Effector CD4-positive, alpha-beta T cell (primary cell): Measurements from ENCODE around the gene SLMAP.

ENCODE experiments used
- DNase-seq: peaks from one replicate; pipeline ENCODE4 v3.0.0-alpha.2; 2020

Gene SLMAP

DNA sequence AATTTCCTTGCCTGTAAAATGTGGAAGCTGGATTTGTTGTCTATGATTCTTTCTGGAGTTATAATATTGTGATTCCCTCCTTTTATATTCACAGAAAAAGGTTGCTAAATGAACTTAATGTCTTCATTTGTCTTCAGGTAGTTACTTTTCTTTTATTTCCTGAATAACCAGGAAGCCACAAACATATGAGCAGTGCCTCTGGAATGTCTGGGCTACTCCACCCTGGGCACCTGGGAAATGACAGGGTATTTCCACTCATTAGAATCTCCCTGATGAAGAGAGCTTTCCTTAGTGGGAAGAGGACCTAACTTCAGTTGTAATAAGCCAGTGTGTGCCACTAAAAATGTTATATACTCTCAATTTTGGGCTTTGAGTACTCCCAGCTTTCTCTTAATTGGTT, 3.8 kb upstream of the SLMAP start:
- DNase-seq: no peak

DNA sequence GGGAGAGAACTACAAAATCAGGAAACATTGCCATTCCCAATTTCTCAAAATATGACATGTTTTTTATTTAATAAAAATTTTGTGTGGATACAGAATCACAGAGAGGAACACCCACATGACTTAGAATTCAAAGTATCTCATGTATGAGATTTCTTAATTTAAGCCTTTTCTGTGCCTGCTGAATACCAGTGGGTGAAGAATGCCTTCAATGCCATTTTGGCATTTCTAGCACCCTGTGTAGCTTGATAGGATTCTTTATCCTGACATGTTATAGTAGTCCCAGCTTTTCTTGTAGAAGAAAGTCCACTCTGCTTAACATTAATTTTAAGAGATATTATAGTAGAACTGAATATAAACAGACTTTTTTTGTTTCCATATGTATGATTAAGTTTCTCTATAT, 3.1 kb upstream of the SLMAP start:
- DNase-seq: no peak

- no peak for DNase-seq
Measured at GRCh38 chr3:57755368-57755675, 787 bp upstream of the SLMAP start.

GRCh38 chr3:57756528-57757401, 656 bp downstream of the SLMAP start:
- DNase-seq: no peak

GRCh38 chr3:57757642-57758297, 1.7 kb downstream of the SLMAP start:
- DNase-seq: no peak

- no peak for DNase-seq
Measured at GRCh38 chr3:57758686-57759085, 2.6 kb downstream of the SLMAP start.

DNA sequence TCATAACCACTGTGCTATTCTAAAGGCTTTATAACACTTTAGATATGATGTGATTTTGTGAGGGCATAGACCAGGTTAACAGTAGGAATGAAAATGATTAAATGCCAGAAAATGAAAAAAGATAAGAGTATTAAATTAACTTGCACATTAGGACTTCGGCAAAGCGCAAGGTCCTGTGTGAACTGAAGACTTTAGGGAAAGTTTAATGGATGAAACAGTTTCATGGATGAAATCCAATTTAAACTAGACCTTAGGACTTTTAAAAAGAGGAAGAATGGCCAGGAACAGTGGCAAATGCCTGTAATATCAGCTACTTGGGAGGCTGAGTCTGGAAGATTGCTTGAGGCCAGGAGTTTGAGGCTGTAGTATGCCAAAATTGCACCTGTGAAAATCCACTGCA, 8.7 kb downstream of the SLMAP start:
- DNase-seq: no peak

- DNase-seq: no peak
Measured at GRCh38 chr3:57768595-57768994, 12.5 kb downstream of the SLMAP start.

DNA sequence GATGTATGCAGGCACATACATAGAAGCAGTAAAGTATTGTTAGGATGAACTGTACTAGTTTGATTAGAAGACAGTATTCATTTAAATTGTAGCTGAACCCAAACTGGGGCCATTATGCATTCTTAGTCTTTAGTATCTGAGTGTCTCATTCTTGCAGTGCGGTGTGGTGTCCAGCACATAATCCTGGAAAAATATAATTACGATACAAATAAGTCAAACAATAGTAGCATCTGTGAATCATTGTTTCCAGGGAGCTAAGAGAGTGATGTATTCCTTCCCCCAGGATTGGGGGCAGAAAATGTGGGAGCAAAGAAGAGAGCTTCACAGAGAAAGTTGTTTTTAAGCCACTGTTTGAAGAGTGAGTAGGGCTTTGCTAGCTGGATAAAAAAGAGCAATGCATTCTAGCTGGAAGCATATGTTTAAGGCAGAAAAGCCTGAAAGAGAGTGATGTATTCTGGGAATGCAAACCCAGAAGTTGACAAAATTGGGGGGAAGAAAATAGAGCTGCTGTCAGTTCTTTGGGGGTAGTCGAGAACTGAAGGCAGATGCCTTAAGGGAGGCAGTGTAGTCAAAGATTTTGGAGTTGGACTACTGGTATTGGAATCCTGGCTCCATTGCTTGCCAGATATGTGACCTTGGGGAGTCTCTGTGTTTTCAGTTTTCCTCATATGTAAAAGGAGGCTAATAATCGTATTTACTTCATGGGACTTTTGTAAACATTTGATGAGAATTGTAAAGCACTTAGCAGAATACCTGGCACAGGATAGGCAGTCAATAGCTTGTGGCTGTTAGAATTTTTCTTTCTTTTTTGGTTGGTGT, 14.1 kb downstream of the SLMAP start:
- DNase-seq: no peak

- no peak for DNase-seq
Measured at GRCh38 chr3:57772251-57772650, 16.1 kb downstream of the SLMAP start.

DNA sequence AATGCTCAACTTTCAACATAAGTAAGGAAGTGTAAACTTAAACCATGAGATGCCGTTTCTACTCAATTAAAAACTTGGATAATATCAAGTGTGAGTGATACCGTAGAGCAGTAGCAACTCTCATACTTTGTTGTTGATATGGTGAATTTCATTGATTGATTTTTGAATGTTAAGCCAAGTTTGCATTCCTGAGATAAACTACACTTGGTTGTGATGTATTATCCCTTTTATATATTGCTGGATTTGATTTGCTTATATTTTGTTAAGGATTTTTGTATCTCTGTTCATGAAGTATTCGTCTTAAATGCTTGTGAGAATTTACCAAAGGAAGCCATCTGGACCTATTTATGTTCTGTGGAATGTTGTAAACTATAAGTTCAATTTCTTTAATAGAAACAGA, 21.7 kb downstream of the SLMAP start:
- no peak for DNase-seq

- no peak for DNase-seq
Measured at GRCh38 chr3:57778494-57778893, 22.4 kb downstream of the SLMAP start.

DNA sequence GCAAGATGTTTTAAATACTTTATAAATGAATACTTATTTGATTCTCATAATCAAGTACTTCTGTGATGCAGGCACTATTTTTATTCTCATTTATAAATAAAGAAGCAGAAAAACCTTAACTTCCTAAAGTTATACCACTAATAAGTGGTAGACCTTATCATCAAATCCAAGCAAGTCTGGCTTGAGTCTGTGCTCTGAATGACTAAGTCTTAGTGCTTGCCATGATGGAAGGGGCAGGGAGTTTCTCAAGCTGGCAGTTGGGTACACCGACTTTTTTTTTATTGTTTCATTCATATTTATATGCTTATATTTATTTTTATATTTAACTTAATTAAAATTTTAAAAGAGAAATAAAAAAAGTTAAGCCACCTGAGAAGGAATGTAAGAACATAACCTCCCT, 23.6 kb downstream of the SLMAP start:
- no peak for DNase-seq

- DNase-seq: no peak
Measured at GRCh38 chr3:57783186-57784088, 27.3 kb downstream of the SLMAP start.

GRCh38 chr3:57784089-57784735, 28.1 kb downstream of the SLMAP start:
- no peak for DNase-seq

GRCh38 chr3:57785446-57785845, 29.3 kb downstream of the SLMAP start:
- no peak for DNase-seq

DNA sequence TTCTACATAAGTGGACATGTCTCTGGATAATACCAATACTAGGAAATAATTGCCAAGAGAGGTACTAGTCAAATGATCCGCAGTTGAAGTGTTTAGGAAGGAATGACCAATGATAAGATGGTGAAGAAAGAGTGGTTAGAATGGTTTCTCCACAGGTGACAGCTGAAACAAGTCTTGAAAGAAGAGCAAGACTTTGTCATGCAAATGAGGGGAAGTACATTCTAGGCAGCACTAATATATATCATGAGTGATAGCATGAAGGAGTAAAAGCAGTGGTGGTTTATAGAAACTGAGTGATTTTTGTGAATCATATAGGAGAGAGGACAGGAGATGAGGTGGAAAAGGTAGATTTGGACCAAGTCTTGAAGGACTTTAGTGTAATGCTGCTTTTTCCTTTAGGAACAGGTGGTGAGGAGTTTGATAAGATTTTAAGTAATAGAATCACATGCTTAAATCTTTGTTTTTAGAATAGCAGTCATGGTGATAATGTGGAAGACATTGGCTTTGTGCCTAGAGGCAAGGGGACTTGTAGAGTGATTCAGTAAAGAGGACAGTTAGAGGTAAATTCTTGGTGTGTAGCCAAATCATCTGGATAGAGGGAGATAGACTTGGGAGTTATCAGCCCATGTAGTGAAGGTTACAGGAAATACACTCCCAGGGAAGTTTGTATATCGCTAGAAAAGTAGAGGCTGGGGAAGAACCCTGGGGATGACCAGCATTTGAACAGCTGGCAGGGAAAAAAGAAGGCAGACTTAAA, 31.9 kb downstream of the SLMAP start:
- no peak for DNase-seq

- DNase-seq: no peak
Measured at GRCh38 chr3:57788624-57789018, 32.5 kb downstream of the SLMAP start.

DNA sequence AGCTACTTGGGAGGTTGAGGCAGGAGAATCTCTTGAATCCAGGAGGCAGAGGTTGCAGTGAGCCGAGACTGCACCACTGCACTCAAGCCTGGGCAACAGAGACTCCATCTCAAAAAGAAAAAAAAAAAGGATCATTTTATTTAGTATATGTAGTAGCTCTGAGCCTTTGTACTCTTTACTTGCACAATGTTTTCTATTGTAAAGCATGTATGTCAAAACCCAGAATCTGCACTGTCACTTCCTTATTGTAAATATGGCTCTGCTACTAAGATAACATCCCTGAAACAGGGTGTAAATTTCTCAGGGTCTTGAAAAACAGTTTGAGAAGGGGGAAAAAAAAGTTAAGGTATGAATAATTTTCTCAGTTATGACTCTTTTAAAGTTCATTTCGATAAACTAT, 35.1 kb downstream of the SLMAP start:
- DNase-seq: no peak

DNA sequence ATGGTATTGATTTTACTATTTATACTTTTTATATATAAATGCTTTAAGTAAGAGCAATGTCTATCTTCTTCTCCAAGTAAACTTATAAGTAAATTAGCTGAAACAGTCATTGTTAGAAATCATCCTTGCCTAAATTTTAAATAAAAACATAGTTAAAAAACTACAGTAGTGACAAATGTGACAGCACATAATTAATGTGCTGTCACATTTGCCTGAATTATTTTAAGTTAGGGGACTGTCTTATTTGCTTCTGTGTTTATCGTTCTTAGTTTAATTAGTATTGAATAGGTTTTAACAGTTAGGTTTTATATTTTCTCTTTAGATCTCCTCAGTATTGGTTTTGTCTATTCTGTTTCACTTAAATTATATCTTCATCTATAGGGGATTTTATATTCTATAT, 36.1 kb downstream of the SLMAP start:
- DNase-seq: no peak

DNA sequence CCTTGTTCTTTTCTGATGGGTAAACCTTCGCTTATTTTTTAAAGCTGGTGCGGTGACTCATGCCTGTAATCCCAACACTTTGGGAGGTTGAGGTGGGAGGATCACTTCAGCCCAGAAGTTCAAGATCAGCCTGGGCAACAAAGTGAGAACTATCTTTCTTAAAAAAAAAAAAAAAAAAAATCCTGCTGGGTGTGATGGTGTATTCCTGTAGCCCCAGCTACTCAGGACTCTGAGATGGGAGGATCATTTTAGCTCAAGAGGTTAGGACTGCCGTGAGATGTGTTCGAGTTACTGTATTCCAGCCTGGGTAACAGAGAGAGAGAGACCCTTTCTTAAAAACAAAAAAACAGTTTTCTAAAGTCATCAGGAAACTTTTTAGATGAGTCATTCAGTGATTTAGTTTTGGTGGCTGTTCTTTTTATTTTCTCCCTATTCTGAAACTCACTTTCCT, 37.7 kb downstream of the SLMAP start:
- no peak for DNase-seq
